Astrocyte of the spinal cord (primary cell): Measurements from ENCODE around the gene GALNT10.

Experiments
- DNase-seq: peaks from one replicate; pipeline ENCODE4 v3.0.0; 2011; ENCODE audit warnings: low read depth, low spot score
- H3K4me3 ChIP-seq: 2 replicates; pipeline ENCODE4 v1.5.1; 2011; ENCODE audit warnings: low read depth, mild to moderate bottlenecking, low read length, moderate library complexity
- CTCF ChIP-seq: IDR thresholded peaks from 2 replicates; pipeline ENCODE4 v1.5.1; 2012; ENCODE audit warnings: low read depth, mild to moderate bottlenecking, low read length, inconsistent platforms
- in situ Hi-C: cut with HindIII; loops from 2 replicates; pipeline ENCODE4 v1.10.0; 2017; ENCODE audit warnings: low sequenced_read_pairs

Gene GALNT10

GRCh38 chr5:154332451-154332850 is 141.9 kb downstream of the GALNT10 start:
- DNase-seq = no peak
- TF ChIP-seq CTCF = no peak
- in situ Hi-C loops = no loop called here
- H3K4me3 ChIP-seq = no peak overlapping the region

- H3K4me3 ChIP-seq = no peak overlapping the region
- in situ Hi-C loops = no loop called here
- no peak for DNase-seq
- TF ChIP-seq CTCF = no peak
These were observed 142.5 kb downstream of the GALNT10 start for GRCh38 chr5:154333016-154333415.

GRCh38 chr5:154334406-154335064 is 144.0 kb downstream of the GALNT10 start:
- no peak for TF ChIP-seq CTCF
- H3K4me3 ChIP-seq = no peak overlapping the region
- DNase-seq = peak; percentile 15
- in situ Hi-C loops = no loop called here

- no peak for DNase-seq
- H3K4me3 ChIP-seq = no peak overlapping the region
- TF ChIP-seq CTCF = no peak
- in situ Hi-C loops = no loop called here
These were observed 144.5 kb downstream of the GALNT10 start for GRCh38 chr5:154335065-154335448.

- TF ChIP-seq CTCF = no peak
- H3K4me3 ChIP-seq = no peak overlapping the region
- in situ Hi-C loops = no loop called here
- DNase-seq = no peak
These were observed 151.1 kb downstream of the GALNT10 start for GRCh38 chr5:154341620-154342019.

GRCh38 chr5:154342211-154342610 is 151.7 kb downstream of the GALNT10 start:
- in situ Hi-C loops = no loop called here
- H3K4me3 ChIP-seq = no peak overlapping the region
- no peak for TF ChIP-seq CTCF
- no peak for DNase-seq
